ENCODE measurements around the gene IFI6. TPM values are rescaled to one million over a fixed set of nuclear protein-coding genes. Genes with fewer than 3 reads are reported as not detected.
"Not testable (repeated sequence)": the region's sequence is repeated elsewhere in the genome, so short reads cannot be mapped to it uniquely, and the experiment has no call there.

IFI6 gene
- polyA plus RNA-seq, 5 donors, result 25.0 to 40.3 (median 27.6) TPM

DNA sequence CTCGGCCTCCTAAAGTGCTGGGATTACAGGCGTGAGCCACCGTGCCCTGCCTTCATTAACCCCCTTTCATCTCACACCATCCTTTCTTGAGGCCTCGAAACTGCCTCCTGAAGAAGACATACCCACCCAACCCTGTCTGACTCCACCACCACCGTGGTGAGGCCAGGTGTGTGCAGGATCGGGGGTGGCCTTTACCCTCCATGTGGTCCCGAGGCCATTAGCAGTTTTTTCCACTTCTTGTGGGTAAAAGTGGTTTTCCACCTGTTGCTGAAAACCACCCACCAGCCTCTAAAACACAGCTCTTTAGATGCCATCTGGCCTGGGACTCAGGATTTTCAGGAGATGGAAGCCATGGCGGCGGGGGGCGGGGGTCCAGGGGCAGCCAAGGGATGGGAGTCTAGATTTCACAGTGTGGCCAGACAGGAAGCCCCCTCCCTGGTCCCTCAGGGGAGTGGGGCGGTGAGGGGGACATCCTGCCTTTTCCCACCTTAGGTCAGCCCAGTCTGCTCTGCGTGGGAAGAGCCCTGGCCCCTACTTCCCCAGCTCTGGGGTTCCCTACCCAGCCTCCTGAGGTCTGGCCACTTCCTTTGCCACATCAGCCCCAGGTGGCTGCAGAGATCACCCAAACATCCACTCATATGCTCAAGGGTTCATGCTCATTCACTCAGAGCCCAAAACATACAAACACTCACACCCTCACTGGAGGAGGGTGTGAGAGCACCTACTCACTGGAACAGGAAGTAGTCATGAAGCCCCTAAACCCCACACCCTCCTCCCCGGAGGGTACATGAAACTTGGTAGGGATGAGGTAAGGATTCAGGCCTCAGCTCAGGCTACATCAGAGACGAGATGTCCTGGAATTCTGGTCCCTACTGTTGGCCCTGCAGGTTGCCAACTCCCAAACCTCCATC lies 39.4 kb downstream of the IFI6 start:
- no peak for DNase-seq

DNA sequence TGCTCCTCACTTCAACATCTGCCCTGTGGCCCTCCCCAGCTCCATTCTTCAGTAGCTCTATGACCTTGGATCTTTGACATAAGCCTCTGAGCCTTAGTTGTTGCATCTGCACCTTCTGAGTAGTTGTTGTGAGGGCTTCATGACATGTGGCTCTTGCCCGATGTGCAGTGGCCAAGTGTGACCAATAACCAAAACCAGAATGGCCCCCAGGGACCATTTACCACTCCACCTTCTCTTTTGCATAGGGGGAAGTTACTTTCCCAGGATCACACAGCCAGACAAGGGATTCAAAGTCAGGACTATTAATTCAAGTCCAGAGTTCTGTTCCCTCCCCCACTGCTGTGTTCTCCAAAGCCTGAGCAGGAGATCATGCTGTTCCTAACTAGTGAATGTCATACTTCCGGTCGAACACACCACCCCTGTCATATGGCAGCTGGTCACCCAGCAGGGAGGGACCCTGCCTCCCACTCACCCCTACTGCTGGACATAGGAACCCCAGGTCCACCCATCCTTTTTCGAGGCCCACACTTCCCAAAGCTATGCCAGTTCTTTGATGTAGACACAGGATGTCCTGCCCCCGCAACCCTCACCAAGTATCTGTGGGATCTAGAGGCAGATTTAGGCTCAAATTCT lies 41.0 kb downstream of the IFI6 start:
- no peak for DNase-seq

DNA sequence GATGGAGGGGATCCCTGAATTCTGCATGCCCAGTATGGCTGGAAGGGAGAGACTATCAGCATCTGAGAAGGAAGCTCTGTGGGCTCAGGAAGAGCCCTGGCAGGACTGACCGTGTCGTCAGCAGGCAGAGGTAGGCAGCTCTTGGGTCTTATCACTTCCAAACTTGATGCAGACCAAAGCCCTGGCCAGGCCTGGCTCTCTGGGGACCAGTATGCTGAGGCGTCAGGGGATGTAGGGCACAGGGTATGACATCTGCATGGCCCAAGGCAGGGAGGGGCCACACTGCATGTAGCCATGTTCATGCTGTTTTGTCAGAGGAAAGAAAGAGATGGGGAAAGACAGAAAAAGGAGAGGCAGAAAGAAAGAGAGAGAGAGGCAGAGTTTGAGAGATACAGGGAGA lies 43.3 kb downstream of the IFI6 start:
- DNase-seq, result no peak

DNA sequence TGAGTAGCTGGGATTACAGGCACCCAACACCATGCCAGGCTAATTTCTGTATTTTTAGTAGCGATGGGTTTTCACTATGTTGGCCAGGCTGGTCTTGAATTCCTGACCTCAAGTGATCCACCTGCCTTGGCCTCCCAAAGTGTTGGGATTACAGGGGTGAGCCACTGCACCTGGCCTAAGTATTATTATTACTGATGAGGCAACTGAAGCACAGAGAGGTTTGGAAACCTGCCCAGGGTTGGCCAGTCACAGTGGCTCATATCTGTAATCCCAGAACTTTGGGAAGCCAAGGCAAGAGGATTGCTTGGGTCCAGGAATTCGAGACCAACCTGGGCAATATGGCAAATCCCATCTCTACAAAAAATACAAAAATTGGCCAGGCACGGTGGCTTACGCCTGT lies 44.3 kb downstream of the IFI6 start:
- not testable (repeated sequence) for DNase-seq

DNA sequence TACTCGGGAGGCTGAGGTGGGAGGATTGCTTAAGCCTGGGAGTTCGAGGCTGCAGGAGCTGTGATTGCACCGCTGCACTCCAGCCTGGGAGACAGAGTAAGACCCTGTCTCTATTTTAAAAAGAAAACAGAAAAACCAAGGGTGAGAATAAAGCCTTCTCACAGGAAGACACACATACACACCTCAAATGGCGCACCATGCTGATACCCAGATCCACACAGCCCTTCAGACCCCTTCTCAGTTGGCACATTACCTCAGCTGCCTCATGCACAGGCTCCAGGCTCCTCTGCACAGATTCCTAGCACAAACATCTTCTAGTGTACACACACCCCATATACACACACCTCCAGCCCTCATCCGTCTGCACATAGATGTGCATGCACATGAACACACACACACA lies 44.9 kb downstream of the IFI6 start:
- no peak for DNase-seq

DNA sequence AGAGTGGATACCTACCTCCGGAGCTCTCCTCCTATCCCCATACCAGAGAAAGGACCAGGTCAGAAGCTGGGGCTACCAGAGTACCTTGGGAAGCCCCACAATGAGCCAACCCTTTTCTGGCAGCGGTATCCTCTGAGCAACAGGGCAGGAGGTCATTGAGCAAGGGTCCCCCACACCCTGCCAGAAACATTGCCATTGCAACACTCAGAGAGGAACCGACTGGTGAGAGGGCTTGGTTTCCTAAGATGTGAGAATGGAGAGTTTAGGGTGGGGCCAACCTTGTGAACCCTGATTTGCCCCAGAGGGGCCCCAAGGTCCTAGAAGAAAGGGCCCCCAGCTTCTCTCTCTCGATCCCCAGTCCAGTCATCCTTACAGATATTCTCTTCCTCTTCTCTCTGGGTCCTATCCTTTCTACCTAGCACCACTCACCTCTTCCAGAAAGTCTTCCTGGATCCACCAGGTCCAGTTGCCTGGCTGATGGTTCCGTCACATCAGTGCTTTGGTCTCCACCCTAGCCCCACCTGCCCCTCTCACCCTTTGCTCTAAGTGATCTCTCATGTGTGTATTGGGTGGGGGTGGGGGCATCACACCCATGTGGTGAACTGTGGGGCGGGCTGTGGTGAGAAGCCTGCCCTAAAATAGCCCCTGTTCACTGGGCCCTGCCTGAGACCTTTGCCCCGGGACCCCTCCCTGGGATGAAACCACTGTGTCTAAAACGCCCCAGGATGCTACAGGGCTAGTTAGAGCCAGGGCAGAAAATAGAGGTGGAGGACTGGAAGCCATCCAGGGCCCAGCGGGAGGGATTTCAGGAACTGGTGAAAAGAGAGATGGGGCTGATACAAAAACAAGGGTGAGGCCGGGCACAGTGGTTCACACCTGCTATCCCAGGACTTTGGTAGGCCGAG lies 45.7 kb downstream of the IFI6 start:
- DNase-seq, result no peak

DNA sequence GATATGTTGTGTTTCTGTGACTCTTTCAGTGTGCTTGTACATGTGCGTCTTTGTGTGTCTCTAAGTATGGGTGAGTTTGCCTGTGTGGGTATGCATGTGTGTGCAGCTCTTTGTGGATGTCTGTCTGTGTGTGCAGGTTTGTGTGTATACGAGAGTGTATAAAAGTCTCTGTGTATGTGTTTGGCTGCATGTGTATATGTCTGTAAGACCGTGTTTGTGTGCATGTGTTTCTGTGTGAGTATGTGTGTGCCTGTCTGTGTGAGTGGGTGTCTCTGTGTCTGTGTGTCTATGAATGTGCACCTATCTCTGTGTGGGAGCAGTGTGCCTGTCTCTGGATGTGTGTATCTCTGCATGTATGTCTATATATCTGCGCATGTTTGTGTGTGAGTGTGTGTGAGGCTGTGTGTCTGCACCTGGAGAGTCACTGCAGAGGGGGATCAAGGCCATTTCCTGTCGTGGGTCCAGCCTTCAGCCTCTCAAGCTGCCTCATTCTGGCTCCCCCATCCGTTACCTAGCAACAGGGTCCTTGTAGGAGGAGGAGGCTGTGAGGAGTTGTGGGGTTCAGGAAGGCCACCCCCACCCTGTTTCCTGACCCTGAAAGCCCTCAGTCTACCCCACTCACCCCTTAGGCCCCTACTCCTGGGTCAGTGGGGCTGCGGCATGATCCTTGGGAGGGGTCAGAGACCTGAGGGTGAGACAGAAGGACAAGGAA lies 47.4 kb downstream of the IFI6 start:
- DNase-seq, result no peak

DNA sequence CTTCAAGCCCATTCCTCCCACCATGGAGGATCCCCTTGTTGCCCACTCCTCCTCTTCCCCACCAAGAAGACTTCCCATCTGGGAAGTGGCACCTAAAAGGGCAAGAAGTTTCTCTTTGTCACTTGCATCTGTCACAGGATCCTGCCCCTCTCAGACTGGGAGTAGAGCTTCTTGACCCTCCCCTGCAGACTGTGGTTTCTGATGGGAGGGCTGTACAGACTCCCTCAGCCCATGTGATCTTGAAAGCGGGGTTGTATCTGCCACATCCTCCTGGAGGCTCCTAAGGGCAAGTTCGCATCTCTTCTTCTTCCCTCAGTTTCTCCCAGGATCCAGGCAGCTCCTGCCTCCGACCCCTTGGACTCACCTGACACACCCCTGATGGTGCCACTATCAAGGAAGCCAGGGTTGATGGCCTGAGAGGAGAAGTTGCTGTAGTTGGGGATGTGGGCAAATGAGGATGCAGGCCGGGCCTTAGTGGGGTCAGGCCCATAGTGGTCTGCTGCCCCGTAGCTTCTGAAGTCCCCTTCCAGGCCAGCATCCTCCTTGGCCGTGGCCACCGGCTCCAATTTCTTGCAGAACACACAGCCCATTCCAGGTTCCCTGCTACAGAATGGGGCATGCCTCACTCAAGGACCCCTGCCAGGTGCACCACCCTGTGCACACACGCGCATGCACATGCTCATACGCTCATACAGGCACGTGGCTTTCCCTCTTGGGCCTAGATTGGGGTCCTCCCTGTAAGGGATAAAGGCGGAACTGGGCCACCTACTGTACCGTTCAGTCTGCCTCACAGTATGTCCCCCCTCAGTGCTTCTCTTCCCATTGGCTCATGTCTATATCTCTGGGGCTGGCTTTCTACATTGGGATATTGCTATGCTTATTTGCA lies 48.4 kb downstream of the IFI6 start:
- DNase-seq, result no peak

DNA sequence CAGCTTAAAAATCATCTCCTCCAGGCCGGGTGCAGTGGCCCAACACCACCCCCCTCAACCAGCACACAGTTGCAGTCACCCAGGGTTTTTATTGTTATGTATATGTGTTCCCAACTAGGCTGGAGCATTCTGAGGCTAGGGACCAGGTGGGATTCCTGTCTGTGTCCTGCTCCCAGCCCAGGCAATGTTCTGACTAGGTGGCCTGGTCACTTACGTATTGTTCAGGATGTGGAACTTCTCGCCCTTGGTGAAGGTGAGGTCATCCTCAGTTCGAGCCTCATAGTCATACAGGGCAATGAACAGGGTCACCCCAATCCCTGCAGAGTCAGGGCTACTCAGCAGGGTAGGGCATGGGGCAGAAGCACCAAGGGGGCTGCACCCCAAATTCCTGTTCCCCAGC lies 49.2 kb downstream of the IFI6 start:
- no peak for DNase-seq

DNA sequence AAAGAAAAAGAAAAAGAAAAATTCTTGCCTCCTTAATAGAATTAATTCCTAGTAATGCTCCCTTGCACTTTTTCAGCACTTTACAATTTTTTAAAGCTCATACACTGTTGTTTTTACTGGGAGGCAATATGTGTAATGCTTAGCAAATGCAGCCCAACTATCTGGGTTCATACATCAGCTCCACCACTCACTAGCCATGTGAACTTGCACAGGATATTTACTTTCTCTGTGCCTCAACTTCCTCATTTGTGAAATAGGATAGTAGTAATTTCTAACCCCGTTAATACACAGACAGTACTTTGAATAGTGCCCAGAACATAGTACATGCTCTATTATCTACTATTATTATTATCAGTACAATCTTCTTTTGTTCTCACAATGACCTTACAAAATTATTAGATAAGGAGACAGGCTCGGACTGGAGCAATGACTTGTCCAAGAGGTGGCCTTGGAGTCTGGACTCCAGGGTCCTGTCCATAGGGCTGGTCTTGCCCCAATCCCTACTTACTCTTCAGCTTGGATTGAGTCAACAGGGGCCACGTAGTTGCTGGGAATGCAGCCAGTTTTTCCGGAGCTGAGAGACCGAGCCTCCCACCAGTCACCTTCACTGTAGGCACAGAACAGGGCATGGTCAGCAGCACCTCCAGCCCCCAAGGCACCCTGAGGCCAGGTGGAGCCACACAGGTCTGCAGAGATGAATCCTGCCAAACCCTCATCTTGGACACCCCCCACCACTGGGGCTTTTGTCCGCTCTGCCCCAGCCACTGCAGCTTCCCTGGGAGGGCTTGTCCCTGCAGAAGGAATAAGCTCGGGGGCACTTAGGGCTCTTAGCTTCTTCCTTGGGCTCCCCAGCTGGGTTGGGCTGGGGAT lies 50.7 kb downstream of the IFI6 start:
- DNase-seq, result no peak

DNA sequence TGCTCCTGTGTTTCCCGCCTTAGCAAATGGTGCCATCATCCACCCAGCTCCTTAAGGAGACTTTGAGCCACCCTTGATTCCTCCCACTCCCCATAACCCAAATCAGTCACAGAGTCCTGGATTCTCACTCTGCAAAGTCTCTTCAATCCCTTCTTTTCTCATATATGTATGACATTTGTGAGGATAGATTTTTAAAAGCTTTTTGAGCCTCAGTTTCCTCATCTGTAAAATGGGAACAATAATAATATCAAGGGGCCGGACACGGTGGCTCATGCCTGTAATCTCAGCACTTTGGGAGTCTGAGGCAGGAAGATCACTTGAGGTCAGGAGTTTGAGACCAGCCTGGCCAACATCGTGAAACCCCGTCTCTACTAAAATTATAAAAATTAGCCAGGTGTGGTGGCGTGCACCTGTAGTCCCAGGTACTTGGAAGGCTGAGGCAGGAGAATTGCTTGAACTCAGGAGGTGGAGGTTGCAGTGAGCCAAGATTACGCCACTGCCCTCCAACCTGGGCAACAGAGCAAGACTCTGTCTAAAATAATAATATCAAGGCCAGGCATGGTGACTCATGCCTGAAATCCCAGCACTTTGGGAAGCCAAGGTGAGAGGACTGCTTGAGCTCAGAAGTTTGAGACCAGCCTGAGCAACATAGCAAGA lies 52.1 kb downstream of the IFI6 start:
- not testable (repeated sequence) for DNase-seq

DNA sequence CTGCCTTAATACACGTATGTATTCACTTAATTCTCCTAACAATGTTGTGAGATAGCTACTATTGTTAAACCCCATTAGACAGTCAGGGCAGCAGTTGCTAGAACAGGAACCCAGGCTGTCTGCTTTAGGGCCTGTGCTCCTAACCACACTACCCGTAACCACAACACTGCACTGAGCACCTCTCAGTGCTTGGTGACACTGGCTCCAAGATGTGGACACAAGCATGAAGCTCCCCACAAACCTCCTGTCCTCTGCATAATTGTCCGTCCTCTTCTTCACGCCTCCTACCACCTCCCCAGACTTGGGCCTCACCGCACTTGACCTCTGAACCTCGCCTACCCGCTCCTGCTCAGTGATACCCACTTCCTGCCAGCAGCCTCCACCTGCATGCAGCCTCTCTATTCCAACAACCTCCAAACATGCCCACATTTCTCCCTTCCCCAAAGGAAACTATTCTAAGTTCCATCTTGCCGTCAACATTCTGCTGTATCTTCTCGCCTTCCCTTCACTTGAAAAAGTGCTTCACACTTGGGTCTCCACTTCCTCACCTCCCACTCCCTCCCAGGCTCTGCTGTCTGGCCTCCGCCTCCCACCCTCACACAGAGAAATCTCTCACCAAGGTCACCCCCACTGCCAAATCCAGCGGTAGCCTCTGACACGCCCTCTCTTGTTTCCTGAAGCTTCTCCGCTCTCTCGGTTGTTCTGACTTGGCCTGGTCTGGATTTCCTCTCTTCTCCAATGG lies 53.5 kb downstream of the IFI6 start:
- no peak for DNase-seq

DNA sequence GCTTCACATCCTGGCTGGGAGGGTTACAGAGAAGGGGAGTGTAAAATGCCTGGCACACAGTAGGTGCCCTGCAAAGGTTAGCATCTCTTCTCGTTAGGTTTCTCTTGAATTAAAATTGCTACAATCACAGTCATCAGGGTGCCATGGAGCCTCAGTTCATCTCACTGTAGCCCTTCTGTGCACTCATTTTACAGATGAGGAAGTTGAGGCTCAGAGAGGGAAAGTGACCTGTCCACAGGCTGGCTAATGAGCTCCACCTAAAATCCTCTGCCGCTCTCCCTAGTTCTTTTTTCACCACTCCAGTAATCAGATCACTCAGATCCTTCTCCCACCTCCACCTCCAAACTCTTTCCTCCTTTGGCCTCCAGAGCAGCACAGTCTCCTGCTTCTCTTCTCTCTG lies 54.6 kb downstream of the IFI6 start:
- DNase-seq, result no peak

DNA sequence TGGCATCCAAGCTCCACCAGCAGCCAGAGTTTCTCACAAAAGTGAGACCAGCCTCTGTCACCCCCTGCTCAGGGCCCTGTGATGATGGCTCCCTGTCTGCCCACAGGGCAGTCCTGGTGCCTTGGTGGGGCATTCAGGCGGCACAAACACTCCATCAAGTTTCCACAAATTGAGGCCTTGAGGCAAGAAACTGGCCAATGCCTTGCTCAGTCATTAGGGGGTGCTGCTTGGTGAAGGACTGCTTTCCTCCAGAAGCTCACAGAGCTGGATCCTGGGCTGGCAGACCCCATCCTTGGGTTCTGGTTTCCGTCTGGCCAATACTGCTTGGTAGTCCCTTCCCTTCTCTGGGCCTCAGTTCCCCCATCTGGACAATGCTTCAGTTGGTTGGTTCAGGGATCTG lies 55.6 kb downstream of the IFI6 start:
- no peak for DNase-seq

Measured in right lung (tissue), 5 donors.